Gastrocnemius medialis (tissue), 4 donors: ENCODE data around the gene ADIRF.
"Not testable (repeated sequence)": the region's sequence is repeated elsewhere in the genome, so short reads cannot be mapped to it uniquely, and the experiment has no call there.

ENCODE experiments used
- POLR2A ChIP-seq, 2 donors: fragments of 450-650 bp; IDR thresholded peaks; one replicate each; pipeline ENCODE4 v1.6.1; 2017; ENCODE audit warnings: antibody characterized with exemption in 2 of 2, mild to moderate bottlenecking in 2 of 2, moderate library complexity in 2 of 2
- TF ChIP-seq, protein P1 (sequence below), 5 experiments: fragments of 450-650 bp in 3 of 5; fragments of 200-600 bp in 2 of 5; sonication (generic) in 2 of 5; IDR thresholded peaks in 4 of 5; conservative IDR thresholded peaks in 1 of 5; 1 replicate in 4 of 5; 2 replicates in 1 of 5; pipeline ENCODE4 v1.5.1; 2016 to 2019; ENCODE audit warnings: antibody characterized with exemption in 5 of 5, mild to moderate bottlenecking in 3 of 5, moderate library complexity in 3 of 5

DNA sequence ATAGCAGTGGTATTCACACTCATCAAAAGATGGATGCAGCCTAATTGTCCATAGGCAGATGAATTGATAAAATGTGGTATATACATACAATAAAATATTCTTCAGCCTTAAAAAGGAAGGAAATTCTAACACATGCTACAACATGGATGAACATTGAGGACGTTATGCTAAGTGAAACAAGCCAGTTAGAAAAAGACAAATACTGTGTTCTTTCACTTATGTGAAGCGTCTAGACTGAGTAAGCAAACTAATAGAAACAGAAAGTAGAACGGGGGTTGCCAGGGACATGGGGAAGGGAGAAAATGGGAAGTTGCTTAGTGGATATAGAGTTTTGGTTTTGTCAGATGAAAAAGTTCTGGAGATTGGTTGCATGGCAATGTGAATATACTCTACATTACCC lies 45.2 kb downstream of the ADIRF start:
- TF ChIP-seq, protein P1, sequence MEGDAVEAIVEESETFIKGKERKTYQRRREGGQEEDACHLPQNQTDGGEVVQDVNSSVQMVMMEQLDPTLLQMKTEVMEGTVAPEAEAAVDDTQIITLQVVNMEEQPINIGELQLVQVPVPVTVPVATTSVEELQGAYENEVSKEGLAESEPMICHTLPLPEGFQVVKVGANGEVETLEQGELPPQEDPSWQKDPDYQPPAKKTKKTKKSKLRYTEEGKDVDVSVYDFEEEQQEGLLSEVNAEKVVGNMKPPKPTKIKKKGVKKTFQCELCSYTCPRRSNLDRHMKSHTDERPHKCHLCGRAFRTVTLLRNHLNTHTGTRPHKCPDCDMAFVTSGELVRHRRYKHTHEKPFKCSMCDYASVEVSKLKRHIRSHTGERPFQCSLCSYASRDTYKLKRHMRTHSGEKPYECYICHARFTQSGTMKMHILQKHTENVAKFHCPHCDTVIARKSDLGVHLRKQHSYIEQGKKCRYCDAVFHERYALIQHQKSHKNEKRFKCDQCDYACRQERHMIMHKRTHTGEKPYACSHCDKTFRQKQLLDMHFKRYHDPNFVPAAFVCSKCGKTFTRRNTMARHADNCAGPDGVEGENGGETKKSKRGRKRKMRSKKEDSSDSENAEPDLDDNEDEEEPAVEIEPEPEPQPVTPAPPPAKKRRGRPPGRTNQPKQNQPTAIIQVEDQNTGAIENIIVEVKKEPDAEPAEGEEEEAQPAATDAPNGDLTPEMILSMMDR (IDR thresholded peaks at IDR 0.05 in 4 of 5, conservative IDR thresholded peaks at IDR 0.05 in 1 of 5) = not testable (repeated sequence)
- not testable (repeated sequence) for TF ChIP-seq POLR2A (IDR thresholded peaks at IDR 0.05)
